ENCODE data around the gene CIAO1.

Gene CIAO1

DNA sequence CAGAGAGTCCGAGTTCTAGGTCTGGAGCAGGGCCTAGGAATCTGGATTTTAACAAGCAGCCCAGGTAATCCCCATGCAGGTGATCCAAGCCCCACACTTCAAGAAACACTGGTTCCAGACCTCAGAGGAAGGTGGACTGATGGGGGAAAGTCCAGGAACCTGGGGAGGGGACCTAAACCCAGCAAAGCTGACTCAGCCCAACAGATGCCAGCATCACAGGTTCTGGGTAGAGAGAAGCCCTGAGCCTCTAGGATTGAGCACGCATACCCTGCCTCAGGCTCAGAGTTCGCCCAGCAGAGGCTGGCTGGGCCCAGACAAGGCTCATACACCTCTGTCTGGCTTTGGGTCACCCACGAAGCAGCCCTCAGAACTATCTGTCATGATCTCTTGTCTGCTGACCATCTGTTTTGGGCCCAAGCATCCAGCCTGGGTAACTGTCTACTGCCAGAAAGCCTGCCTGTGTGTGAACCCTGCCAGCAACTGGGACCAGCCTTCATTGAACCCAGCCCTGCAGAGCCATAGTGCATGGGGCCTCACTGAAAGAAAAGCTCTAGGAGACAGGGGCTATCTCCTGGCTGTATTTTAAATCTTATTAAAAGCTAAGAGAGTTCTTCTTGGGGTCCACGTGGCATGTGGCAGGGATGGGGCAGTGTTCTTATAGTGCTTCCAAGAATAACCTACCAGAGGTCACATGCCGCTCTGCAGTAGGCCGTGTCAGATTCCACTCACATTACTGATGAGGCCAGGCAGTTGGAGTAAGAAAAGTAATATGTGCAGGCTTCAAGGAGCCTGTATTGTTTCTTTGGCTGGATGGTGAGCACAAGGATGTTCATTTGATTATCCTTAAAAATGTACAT, 7.6 kb upstream of the CIAO1 start:
- no peak overlapping the region for H3K4me3 ChIP-seq (ENCODE audit: low read length)
- DNase-seq (ENCODE audit: low read depth) = no peak
- TF ChIP-seq, protein P1, sequence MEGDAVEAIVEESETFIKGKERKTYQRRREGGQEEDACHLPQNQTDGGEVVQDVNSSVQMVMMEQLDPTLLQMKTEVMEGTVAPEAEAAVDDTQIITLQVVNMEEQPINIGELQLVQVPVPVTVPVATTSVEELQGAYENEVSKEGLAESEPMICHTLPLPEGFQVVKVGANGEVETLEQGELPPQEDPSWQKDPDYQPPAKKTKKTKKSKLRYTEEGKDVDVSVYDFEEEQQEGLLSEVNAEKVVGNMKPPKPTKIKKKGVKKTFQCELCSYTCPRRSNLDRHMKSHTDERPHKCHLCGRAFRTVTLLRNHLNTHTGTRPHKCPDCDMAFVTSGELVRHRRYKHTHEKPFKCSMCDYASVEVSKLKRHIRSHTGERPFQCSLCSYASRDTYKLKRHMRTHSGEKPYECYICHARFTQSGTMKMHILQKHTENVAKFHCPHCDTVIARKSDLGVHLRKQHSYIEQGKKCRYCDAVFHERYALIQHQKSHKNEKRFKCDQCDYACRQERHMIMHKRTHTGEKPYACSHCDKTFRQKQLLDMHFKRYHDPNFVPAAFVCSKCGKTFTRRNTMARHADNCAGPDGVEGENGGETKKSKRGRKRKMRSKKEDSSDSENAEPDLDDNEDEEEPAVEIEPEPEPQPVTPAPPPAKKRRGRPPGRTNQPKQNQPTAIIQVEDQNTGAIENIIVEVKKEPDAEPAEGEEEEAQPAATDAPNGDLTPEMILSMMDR (conservative IDR thresholded peaks at IDR 0.05; ENCODE audit: low read depth, low read length) = no peak

DNA sequence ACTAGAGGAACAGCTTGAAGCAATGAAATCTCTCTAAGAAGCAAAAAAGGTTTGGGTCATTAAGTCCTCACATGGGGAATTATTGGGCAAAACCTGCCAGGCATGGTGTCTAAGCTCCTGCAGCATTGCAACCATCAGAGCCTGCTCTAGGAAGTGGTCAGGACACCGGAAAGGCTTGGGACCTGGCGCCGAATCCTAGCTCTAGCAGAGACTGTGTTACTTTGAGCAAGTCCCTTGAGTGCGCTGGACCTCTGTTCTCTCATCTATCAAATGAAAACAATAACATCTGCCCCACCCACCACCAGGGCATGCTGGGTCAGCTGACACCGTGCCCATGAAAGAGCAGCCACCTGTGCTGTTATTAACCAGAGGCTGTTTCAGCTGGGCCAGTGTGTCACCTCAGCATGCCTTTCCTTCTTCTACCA, 6.5 kb upstream of the CIAO1 start:
- TF ChIP-seq, protein P1 (conservative IDR thresholded peaks at IDR 0.05; ENCODE audit: low read depth, low read length) = no peak
- no peak for DNase-seq (ENCODE audit: low read depth)
- H3K4me3 ChIP-seq (ENCODE audit: low read length) = no peak overlapping the region

DNA sequence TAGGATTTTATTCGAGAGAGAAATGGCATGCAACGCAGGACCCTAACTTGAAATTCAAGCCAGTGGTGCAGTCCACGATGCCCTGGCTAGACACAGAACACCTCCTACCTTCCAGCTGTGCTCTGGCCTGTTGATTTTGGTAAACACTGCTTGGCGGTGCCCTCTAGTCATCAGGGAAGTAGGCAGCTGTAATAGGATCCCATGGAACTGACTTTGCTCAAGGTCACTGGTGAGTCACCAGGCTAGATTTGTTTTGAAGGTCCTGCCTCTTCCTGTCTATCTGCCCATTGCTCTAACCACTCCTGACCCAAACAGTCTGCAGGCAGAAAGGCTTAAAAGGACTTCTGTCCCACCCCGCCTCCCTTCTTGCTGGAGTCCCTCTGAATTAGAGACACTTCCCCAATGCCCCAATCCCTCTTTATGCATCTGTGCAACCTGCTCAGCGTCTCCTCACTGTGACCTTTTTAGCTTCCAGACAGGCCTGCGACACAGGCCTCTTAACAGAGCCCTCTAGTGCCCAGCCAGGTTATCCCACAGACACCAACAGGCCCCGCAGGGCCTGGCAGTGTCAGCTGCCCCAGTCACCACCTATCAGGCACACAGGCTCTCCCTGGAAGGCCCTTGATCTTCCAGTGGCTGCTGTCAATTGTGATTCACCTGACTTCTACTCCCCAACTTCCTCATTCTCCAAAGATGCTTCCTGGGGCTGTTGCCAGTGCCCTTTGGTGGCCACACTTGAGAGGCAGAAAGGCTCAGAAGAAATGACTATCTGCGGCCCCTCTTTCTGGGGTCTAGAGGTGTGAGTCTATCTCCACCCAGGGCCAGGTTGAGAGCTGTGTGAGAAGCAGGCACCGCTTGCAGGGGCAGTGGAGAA, 5.4 kb upstream of the CIAO1 start:
- no peak for DNase-seq (ENCODE audit: low read depth)
- no peak overlapping the region for H3K4me3 ChIP-seq (ENCODE audit: low read length)
- TF ChIP-seq, protein P1 (conservative IDR thresholded peaks at IDR 0.05; ENCODE audit: low read depth, low read length) = peak; percentile 54

DNA sequence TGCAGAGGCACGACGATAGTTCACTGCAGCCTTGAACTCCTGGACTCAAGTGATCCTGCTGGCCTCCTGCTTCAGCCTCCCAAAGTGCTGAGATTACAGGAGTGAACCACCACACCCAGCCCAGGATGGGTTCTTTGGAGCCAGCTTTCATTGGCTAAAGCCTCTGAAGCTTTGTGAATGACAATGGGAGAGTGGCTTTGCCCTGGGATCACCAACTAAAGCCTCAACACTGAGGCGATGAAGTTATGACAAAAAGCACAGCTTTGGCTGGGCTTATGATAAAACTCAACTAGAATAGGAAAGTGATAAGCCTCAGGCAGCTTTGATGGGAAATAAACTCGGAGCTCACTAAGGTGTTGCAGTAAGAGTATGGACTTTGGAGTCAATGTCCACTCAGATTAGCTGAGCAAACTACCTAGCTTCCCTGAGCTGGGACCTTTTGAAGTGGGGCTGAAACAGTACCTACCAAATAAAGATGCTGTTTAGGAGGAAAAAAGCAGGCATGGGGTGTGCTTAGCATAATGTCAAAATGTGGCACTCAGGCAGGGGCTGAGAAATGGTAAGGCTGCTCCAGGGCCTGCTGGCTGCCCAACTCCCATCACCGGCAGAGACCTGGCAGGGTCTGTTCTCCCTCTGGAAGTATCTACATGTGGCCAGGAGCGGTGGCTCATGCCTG, 4.6 kb upstream of the CIAO1 start:
- no peak for DNase-seq (ENCODE audit: low read depth)
- TF ChIP-seq, protein P1 (conservative IDR thresholded peaks at IDR 0.05; ENCODE audit: low read depth, low read length) = no peak
- H3K4me3 ChIP-seq (ENCODE audit: low read length) = no peak overlapping the region

DNA sequence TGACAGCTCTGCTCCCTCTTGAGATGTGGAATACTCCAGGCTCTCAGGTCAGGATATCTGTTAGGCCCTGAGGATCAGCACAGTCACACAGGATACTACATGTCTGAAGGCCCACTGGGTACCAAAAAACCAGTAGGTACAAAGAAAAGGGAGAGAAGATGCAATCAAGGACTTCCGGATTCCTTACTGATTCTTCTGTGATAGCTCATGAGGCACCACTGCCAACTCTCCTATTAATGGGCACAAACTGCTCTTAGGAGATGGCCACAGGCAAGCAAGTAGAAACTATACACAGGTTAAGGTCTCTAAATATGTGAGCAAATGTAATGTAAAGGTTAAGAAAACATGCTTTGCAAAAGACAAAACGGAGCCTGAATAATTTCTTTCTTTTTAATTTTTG, 3.7 kb upstream of the CIAO1 start:
- H3K4me3 ChIP-seq (ENCODE audit: low read length) = no peak overlapping the region
- TF ChIP-seq, protein P1 (conservative IDR thresholded peaks at IDR 0.05; ENCODE audit: low read depth, low read length) = no peak
- no peak for DNase-seq (ENCODE audit: low read depth)

DNA sequence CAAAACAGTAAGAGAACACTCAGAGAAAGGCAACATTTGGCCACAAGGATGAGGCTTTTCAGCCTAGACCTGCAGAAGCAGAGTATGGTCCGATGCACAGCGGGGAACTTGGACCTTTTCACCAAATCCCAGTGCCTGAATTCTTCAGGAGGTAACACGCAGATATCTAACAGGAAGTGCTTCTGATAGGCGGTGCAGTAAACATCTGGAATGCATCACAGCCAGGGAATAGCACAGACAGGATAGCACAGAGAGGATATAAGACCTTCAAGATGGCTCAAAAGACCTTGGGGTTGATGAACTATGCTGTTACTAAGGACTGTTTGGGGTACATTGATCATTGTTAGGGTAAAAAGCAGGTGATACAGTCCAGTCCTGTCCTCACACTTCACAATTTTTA, 1.9 kb upstream of the CIAO1 start:
- H3K4me3 ChIP-seq (ENCODE audit: low read length) = peak overlapping the region; percentile 90
- no peak for DNase-seq (ENCODE audit: low read depth)
- TF ChIP-seq, protein P1 (conservative IDR thresholded peaks at IDR 0.05; ENCODE audit: low read depth, low read length) = no peak

Data from retinal pigment epithelial cell (primary cell).